NCI-H460 (cell line): ENCODE results near the gene LTBR. TPM values are rescaled to one million over a fixed set of nuclear protein-coding genes. Genes with fewer than 3 reads are reported as not detected.

Experiments used
- DNase-seq: peaks from one replicate; pipeline ENCODE4 v3.0.0-alpha.2; 2016; ENCODE audit warnings: low read depth; ENCODE audit errors: extremely low read depth
- total RNA-seq: library from RNA; depleted of rRNA; stranded (reverse); fragments of >200 nt; shearing (Covaris generic); gene quantifications from 2 replicates; pipeline ENCODE4 v1.2.3, GENCODE V29; 2014

Gene LTBR
- total RNA-seq, 1 experiment from 2014 or later, result 82.9 TPM

GRCh38 chr12:6367065-6367968 is 16.6 kb upstream of the LTBR start:
- DNase-seq, result no peak

DNA sequence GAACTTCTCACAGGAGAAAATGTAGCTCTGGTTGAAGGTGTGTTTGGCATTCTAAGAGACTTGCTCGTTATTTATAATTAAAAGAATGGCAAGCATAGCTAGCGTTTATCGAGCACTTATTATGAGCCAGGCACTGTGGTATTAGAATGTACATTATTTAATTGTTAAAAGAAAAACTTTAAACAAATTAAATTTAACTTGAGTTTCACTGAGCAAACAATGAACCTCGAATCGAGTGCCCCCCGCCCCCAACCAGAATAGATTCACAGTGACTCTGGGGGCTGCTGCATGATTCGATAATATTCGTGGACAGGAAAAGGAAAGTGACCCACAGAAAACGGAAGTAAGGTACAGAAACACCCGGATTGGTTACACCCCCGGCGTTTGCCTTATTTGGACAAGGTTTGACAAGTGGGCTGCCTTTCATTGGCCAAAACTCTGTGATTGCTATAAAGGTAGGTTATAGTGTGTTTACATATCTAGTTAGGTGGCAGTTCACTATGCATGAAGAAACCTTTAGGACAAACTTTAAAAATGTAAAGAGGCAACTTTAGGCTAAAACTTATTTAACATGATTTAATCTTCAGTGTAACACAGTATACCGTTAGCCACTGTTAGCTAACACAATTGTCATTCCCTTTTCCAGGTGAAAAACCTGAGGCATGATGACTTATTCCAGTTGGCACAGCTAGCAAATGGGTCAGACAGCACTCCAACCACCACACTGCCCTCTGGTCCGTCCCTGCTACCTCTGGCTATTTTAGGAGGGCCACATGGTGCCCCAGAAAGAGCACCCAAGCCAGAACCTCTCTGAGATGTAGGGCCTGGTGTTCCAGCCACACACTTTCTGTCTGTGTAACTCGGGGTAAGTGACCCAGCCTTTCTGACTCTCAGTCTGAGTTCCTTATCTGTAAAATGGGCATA is 15.7 kb upstream of the LTBR start:
- no peak for DNase-seq

GRCh38 chr12:6368906-6369525 is 14.9 kb upstream of the LTBR start:
- no peak for DNase-seq

- DNase-seq, result no peak
Observed at GRCh38 chr12:6369916-6370575, 13.9 kb upstream of the LTBR start.

DNA sequence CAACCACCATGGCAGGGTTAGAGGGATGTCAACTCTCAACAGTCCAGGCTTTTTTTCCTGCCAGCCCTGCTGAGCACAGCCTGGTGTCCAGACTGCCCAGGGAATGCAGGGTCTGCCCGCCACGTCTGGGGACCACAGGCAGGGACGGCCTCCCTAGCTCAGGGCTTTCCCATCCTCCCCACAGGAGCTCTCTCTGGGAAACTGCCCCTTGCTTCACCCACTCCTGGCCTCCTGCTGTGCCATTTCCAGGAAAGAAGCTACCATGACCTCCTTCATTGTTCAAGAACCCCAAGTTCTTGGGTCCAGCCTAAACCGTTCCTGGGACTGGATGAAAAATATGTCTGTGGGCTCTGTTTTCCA is 13.4 kb upstream of the LTBR start:
- no peak for DNase-seq

GRCh38 chr12:6370994-6371754 is 12.8 kb upstream of the LTBR start:
- DNase-seq, result peak; percentile 54

DNA sequence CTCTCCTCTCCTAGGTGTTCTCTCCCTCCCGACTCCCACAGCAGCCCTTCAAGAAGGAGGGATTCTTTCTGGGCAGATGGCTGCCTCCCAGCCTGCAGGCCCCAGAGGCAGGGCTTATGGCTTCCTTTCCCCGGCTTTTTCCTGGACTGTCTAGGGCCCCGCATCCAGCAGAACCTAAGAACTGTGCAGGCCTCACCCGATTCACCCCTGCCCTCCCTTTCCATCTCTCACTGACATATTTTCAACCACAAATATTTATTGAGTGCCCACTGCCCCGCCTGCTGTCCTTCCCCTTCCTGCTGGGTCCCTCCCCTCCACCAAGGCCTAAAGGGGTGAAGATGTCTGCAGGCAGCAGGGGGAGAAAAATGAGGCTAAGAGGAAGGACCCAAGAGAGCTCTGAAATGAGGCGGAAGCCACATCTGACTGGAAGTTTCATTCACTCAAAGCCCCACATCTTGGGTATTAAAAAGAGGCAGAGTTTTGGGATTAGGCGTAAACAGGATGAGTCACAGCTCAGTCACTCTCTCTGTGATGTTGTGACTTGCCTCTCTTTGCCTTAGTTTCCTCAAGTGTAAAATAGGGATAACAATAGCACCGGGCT is 11.5 kb upstream of the LTBR start:
- DNase-seq, result peak; percentile 38

GRCh38 chr12:6373022-6373787 is 10.8 kb upstream of the LTBR start:
- no peak for DNase-seq

DNA sequence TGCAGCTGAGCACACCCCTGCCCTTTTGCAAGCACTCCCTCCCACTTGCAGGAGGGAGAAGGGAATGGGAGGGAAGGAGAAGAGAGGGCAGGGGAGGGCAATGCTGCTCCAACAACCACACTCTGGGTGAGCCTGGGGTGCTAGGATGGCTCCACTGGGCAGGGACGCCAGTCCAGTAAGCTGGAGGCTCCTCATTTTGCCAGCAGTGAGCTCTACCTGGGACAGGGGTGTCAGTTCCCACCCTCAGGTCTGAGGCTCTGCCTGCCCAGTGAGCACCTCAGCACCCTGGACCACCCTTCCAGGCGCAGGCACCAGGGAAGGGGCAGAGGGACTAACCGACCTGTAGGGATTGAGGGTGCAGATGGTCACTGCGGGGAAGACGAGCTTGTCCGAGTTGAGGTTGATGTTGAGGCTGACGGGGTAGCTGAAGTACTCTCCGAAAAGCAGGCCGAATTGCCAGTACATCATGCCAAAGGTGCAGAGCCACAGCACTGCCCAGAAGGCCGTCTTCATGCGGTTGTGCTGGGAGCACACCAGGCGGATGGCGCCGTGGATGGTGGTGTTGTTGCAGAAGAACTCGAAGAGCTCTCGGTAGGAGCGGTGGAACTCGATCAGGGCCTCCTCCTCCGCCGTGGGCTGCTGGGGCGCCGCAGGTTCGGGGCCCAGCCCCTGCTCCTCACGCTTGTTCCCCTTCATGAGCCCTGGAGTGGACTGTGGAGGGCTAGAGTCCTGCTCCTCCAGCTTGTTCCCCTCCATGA is 9.8 kb upstream of the LTBR start:
- no peak for DNase-seq

DNA sequence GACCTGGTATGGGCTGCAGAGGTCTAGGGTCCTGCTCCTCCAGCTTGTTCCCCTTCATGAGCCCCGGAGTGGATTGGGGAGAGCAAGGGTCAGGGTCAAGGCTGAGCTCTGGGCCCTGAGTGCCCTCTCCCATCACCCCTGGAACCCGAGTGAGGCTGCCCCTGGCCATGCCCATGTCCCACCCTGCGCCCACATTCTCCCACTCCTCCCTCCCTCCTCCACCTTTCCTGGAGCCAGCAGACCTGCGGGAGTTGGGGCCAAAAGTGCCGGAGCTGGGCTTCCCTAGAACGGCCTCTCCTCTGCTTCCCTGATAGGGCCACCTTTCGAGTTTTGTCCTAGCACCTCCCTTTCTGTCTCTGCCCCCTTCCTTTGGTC is 9.2 kb upstream of the LTBR start:
- DNase-seq, result no peak

DNA sequence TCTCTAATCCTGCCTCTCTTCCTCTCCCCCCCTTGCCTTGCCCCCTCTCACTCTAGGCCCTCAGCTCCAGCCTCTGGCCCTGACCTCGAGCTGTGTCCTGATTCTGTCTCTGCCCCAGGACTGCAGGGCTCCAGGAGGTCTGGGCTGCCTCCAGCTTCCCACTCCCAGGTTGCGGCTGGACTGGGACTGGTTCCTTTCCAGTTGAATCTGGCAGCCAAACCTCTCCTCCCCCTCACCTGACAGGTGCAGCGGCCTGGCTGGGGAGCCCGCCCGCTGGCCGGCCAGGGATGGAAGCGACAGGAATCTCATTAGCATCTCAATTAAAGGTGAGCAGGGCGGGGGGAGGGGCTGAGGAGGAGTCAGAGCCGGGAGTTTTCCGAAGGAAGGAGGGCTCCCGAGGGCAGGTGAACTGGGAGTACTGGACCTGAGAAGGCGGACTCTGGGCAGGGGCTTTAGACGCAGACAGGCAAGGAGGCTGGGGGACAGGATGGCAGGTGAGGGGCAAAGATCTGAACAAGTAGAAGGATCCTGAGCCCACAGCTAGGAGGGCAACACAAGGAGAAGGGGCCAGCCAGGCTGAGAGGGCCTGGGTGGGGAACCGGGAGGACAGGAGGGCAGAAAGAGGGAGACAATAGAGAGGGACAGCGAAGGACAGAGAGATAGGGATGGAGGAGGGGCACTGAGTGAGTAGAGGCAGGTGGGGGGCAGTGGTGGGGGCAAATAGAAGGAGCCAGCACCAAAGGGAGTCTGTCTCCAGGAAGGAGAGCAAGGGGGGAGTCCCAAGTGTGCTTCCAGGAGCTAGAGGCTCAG is 8.5 kb upstream of the LTBR start, which contains the start of gene SCNN1A:
TSS of gene SCNN1A (minus strand) at position 295 of the 810 bp plus-strand sequence. CDS start 780 bp downstream, outside the sequence.
- no peak for DNase-seq

- DNase-seq, result peak; percentile 33
Observed at GRCh38 chr12:6376079-6376869, 7.7 kb upstream of the LTBR start.

GRCh38 chr12:6376870-6377666 is 6.9 kb upstream of the LTBR start:
- DNase-seq, result no peak

GRCh38 chr12:6377667-6377994 is 6.3 kb upstream of the LTBR start:
- DNase-seq, result no peak

DNA sequence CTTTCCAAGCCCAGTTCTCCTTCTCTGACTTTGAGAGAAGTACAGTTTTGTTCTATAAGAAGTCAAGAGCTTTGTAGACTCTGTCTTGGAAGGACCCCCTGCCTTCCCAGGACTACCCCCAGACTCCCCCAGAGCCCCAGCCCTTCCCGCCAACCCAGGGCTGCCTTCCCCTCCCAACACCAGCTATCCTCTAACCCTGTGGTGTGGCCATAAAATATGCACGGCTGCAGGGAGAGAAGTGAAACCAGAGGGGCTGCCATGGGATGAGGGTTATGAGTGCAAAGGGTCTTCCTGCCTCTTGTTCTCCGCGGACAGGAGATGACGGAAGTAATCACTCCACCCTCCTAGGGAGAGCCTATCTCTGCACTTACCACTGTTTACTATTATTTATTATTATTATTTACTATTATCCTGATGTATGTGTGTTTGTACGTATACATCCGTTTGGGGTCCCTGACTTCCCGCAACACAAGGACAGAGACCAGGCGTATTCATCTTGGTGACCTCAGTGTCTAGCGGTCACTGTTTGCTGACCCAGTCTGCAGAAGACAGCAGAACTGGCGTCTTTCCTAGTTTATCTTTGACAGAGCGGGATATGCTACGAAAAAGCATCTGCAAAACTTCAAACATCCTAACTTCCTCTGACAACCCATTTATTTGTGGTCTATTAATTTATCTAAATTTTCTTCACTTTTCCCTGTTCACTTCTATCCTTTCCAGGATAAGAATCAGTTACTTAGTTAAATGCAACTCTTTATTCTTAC is 5.1 kb upstream of the LTBR start:
- no peak for DNase-seq
